Heart left ventricle (tissue), 16 donors: Measurements from ENCODE around the gene SMIM31. TPM values are rescaled to one million over a fixed set of nuclear protein-coding genes. Genes with fewer than 3 reads are reported as not detected.

Source experiments
- ATAC-seq, 4 donors: fragments of 200-7000 bp; cut with Tn5 transposase; one replicate each; pipeline ENCODE4 v1.9.1; 2020 to 2022; ENCODE audit warnings: moderate library complexity in 4 of 4, mild to moderate bottlenecking in 3 of 4, moderate number of reproducible peaks in 1 of 4
- DNase-seq, 5 donors: peaks; one replicate each; pipeline ENCODE4 v3.0.0-alpha.2; 2020
- H3K27ac ChIP-seq, 12 donors: fragments of 200-600 bp; sonication (generic) in 4 of 12; one replicate each; pipeline versions ENCODE4 v1.5.0 to v1.8.0; 2016 to 2022; ENCODE audit warnings: mild to moderate bottlenecking in 2 of 12
- H3K27me3 ChIP-seq, 9 donors: fragments of 200-600 bp; sonication (generic) in 2 of 9; one replicate each; pipeline versions ENCODE4 v1.5.1 to v1.8.0; 2016 to 2022; ENCODE audit warnings: mild to moderate bottlenecking in 3 of 9
- H3K36me3 ChIP-seq, 9 donors: fragments of 200-600 bp; sonication (generic) in 2 of 9; one replicate each; pipeline versions ENCODE4 v1.5.0 to v1.8.0; 2018 to 2022; ENCODE audit warnings: mild to moderate bottlenecking in 2 of 9
- H3K4me1 ChIP-seq, 12 donors: fragments of 200-600 bp; sonication (generic) in 4 of 12; one replicate each; pipeline versions ENCODE4 v1.5.0 to v1.8.0; 2016 to 2022; ENCODE audit warnings: mild to moderate bottlenecking in 3 of 12
- H3K4me3 ChIP-seq, 12 donors: fragments of 200-600 bp; sonication (generic) in 4 of 12; one replicate each; pipeline versions ENCODE4 v1.5.0 to v1.8.0; 2017 to 2022; ENCODE audit warnings: mild to moderate bottlenecking in 9 of 12, moderate library complexity in 4 of 12
- H3K9me3 ChIP-seq, 12 donors: fragments of 200-600 bp; sonication (generic) in 4 of 12; one replicate each; pipeline versions ENCODE4 v1.5.0 to v1.8.0; 2016 to 2022; ENCODE audit warnings: mild to moderate bottlenecking in 1 of 12
- CTCF ChIP-seq, 12 donors: fragments of 200-600 bp; sonication (generic) in 4 of 12; IDR thresholded peaks; one replicate each; pipeline versions ENCODE4 v1.5.0 to v1.8.0; 2018 to 2022; ENCODE audit warnings: antibody characterized with exemption in 12 of 12, mild to moderate bottlenecking in 5 of 12
- POLR2A ChIP-seq, 2 donors: fragments of 450-650 bp; IDR thresholded peaks; one replicate each; pipeline ENCODE4 v1.6.1; 2017; ENCODE audit warnings: antibody characterized with exemption in 2 of 2, mild to moderate bottlenecking in 2 of 2, moderate library complexity in 2 of 2
- WGBS, 4 donors: extraction: QIAGEN DNeasy Blood & Tissue Kit in 2 of 4; methylation state at CpG; one replicate each; pipeline versions ENCODE4 v1.1.5 to v1.1.7; 2013 to 2018; 5-methylcytosine and 5-hydroxymethylcytosine counted together
- intact Hi-C, 10 donors: fragments of 100-400 bp; cut with DNase I; formaldehyde crosslinking; loops; one replicate each; pipeline versions ENCODE4 v1.11.1 to v1.14.2; 2022
- polyA plus RNA-seq, 2 donors: library from polyadenylated mRNA; stranded (reverse); fragments of 200-250 nt; gene quantifications; one replicate each; pipeline ENCODE4 v1.2.3, GENCODE V29; 2013
- total RNA-seq, 9 donors: library from RNA; depleted of rRNA in 2 of 9; stranded (reverse); fragments of >200 nt in 2 of 9; fragmentation: NEBNext Ultra II Directional in 3 of 9; extraction: Animal tissue kit (Norgen Biotek cat#: 25700) in 3 of 9; gene quantifications; one replicate each; pipeline versions ENCODE4 v1.1.0 to v1.2.4, GENCODE V29; 2016 to 2023
- donor health status: ischemic (EF 13 %, LVEDD 7.1; RV severe dilation, severe dysfunction).
- donor health status: healthy with polysubstance abuse.
- donor health status: DM: no; HTN: yes; CAD: no.
- donor health status: DM: no; HTN: no; CAD: no.
- donor health status: ischemic (EF 25% LVEDD 6.9; RV normal size, moderate dysfunction).
- donor health status: ischemic (EF 25% LVEDD 5.7; RV mildly dilated, moderate dysfunction).
- donor health status: healthy.
- donor health status: DM: yes; HTN: yes; CAD: no.
- donor health status: ischemic (EF 35%, LVEDD 5.7; RV mildly dilated, moderate dysfunction).
- donor health status: nonischemic (EF 11% LVEDD 7.7; RV severe dilation, severe dysfunction).
- donor health status: DM: yes; HTN: yes; CAD: no.
- donor health status: PGD.
- donor health status: ischemic (EF 29% LVEDD 5.4; RV normal size, mild dysfunction).
- donor health status: nonischemic (EF 23%, LVEDD 6.1; RV moderate dilation, normal function).

The SMIM31 gene
- total and polyA plus RNA-seq, 11 donors = not detected

- TF ChIP-seq CTCF (IDR thresholded peaks at IDR 0.05) (no peak), POLR2A (IDR thresholded peaks at IDR 0.05) (no peak)
- H3K36me3 ChIP-seq = no peaks in the 10 kb centered on the region
- ATAC-seq (no peak), DNase-seq (no peak)
- peaks cover 0 to 11% (median 0%) of the 10 kb centered on the region in 9 donors for H3K27me3 ChIP-seq
- no peaks in the 10 kb centered on the region for H3K9me3 ChIP-seq
- 72 to 80% (median 74%) methylated on average over 4 of the region's 4 CpGs for WGBS, 4 donors
- no peaks in the 10 kb centered on the region for H3K4me1 ChIP-seq
- no peak overlapping the region for H3K27ac ChIP-seq
- no peak overlapping the region for H3K4me3 ChIP-seq
- intact Hi-C loops = loop anchor here in 2 of 10 donors (10.0 kb wide), 1 partner anchor 325 kb away; no protein-coding TSS in a partner anchor
These were observed 16.2 kb downstream of the SMIM31 start for GRCh38 chr4:164770010-164770724.

GRCh38 chr4:164771088-164771487 lies 17.2 kb downstream of the SMIM31 start:
- Histone ChIP-seq H3K27ac (no peak overlapping the region), H3K27me3 (peaks cover 0 to 11% (median 0%) of the 10 kb centered on the region in 9 donors), H3K9me3 (no peaks in the 10 kb centered on the region), H3K36me3 (no peaks in the 10 kb centered on the region), H3K4me1 (no peaks in the 10 kb centered on the region), H3K4me3 (no peak overlapping the region)
- DNase-seq = no peak
- intact Hi-C loops = loop anchor here in 2 of 10 donors (10.0 kb wide), 1 partner anchor 324 kb away; no protein-coding TSS in a partner anchor
- WGBS, 4 donors = 72 to 89% (median 77%) methylated on average over 5 of the region's 5 CpGs
- no peak for ATAC-seq
- TF ChIP-seq POLR2A (IDR thresholded peaks at IDR 0.05) = no peak
- no peak for TF ChIP-seq CTCF (IDR thresholded peaks at IDR 0.05)

GRCh38 chr4:164772076-164772475 lies 18.1 kb downstream of the SMIM31 start:
- intact Hi-C loops = loop anchor here in 2 of 10 donors (10.0 kb wide), 1 partner anchor 323 kb away; no protein-coding TSS in a partner anchor
- peaks cover 0 to 6% (median 0%) of the 10 kb centered on the region in 9 donors for H3K27me3 ChIP-seq
- 67 to 74% (median 71%) methylated on average over 7 of the region's 7 CpGs for WGBS, 4 donors
- no peak for TF ChIP-seq POLR2A (IDR thresholded peaks at IDR 0.05)
- TF ChIP-seq CTCF (IDR thresholded peaks at IDR 0.05) = no peak
- no peaks in the 10 kb centered on the region for H3K9me3 ChIP-seq
- ATAC-seq (no peak), DNase-seq (no peak)
- no peaks in the 10 kb centered on the region for H3K36me3 ChIP-seq
- no peak overlapping the region for H3K4me3 ChIP-seq
- no peaks in the 10 kb centered on the region for H3K4me1 ChIP-seq
- no peak overlapping the region for H3K27ac ChIP-seq

- no peaks in the 10 kb centered on the region for H3K36me3 ChIP-seq
- intact Hi-C loops = loop anchor here in 3 of 10 donors (5.0 to 10.0 kb wide), 2 partner anchors 316 to 318 kb away; no protein-coding TSS in a partner anchor
These were observed 25.1 kb downstream of the SMIM31 start for GRCh38 chr4:164779080-164779479.

More at GRCh38 chr4:164779080-164779479, 25.1 kb downstream of the SMIM31 start:
- DNase-seq (no peak), ATAC-seq (no peak)
- no peaks in the 10 kb centered on the region for H3K4me1 ChIP-seq
- TF ChIP-seq POLR2A (IDR thresholded peaks at IDR 0.05) (no peak), CTCF (IDR thresholded peaks at IDR 0.05) (no peak)
- no peaks in the 10 kb centered on the region for H3K9me3 ChIP-seq
- H3K27ac ChIP-seq = no peak overlapping the region
- H3K27me3 ChIP-seq = no peaks in the 10 kb centered on the region
- 86 to 91% (median 88%) methylated on average over 7 of the region's 7 CpGs for WGBS, 4 donors
- H3K4me3 ChIP-seq = no peak overlapping the region
